Lung microvascular endothelial cell (primary cell): ENCODE data around the gene SLC40A1. TPM values are rescaled to one million over a fixed set of nuclear protein-coding genes. Genes with fewer than 3 reads are reported as not detected.

ENCODE experiments used
- DNase-seq, 2 donors: peaks; one replicate each; pipeline versions ENCODE4 v3.0.0 to v3.0.0-alpha.2; 2010; ENCODE audit warnings: low read depth in 2 of 2
- total RNA-seq: library from RNA; depleted of rRNA; stranded (reverse); fragments of >200 nt; gene quantifications from 2 replicates; pipeline ENCODE4 v1.2.1, GENCODE V29; 2014

The SLC40A1 gene
- total RNA-seq, 1 donor from 2014 or later, result 283 TPM

GRCh38 chr2:189514104-189514503 is 66.5 kb downstream of the SLC40A1 start:
- DNase-seq, result no peak

GRCh38 chr2:189512879-189513278 is 67.7 kb downstream of the SLC40A1 start:
- no peak for DNase-seq

GRCh38 chr2:189511960-189512319 is 68.6 kb downstream of the SLC40A1 start:
- DNase-seq, result no peak

GRCh38 chr2:189511210-189511959 is 69.2 kb downstream of the SLC40A1 start:
- DNase-seq, result no peak

Other genes starting within 250 kb of the SLC40A1 start
- 37.0 and 44.4 TPM in 2 replicates for gene WDR75, start 139.3 kb downstream of the SLC40A1 start, total RNA-seq
- gene ASNSD1, start 80.7 kb upstream of the SLC40A1 start, total RNA-seq, result 40.8 and 48.0 TPM in 2 replicates
- gene ANKAR, start 93.9 kb upstream of the SLC40A1 start, total RNA-seq, result 4.1 and 9.1 TPM in 2 replicates
- gene OSGEPL1, start 182.0 kb upstream of the SLC40A1 start, total RNA-seq, result 3.8 and 4.6 TPM in 2 replicates
- 23.5 and 32.1 TPM in 2 replicates for gene ORMDL1, start 203.6 kb upstream of the SLC40A1 start, total RNA-seq
- 11.3 and 21.8 TPM in 2 replicates for gene PMS1, start 203.7 kb upstream of the SLC40A1 start, total RNA-seq